BJ (cell line): ENCODE data around the gene PLA2G15. TPM values are rescaled to one million over a fixed set of nuclear protein-coding genes. Genes with fewer than 3 reads are reported as not detected.

Source experiments
- CTCF ChIA-PET: fragments of 350-600 bp; formaldehyde crosslinking; extraction: SDS; loops from one replicate; lab custom pipeline; 2021; ENCODE audit warnings: antibody characterized with exemption, inconsistent platforms; lab: Yijun Ruan, JAX
- POLR2A ChIA-PET: fragments of 300-600 bp; sonication (Branson Sonifier 250); formaldehyde crosslinking; extraction: SDS; loops from one replicate; lab custom pipeline; 2021; ENCODE audit warnings: antibody characterized with exemption; lab: Charles Lee
- DNase-seq: peaks from one replicate; pipeline ENCODE4 v3.0.0-alpha.2; 2011; ENCODE audit warnings: low read depth
- H3K27me3 ChIP-seq: 2 replicates; pipeline ENCODE4 v1.6.0; 2011; ENCODE audit warnings: low read length; ENCODE audit not compliant: control insufficient read depth, insufficient read depth
- H3K36me3 ChIP-seq: 2 replicates; pipeline ENCODE4 v1.5.1; 2011; ENCODE audit warnings: low read length; ENCODE audit not compliant: control insufficient read depth, insufficient read depth
- H3K4me3 ChIP-seq: 2 replicates; pipeline ENCODE4 v1.5.1; 2011; ENCODE audit warnings: low read depth, mild to moderate bottlenecking, control low read depth, low read length
- CTCF ChIP-seq: IDR thresholded peaks from 2 replicates; pipeline ENCODE4 v1.5.1; 2011; ENCODE audit warnings: low read depth, mild to moderate bottlenecking, control low read depth, inconsistent platforms, low read length, moderate library complexity; ENCODE audit not compliant: insufficient read depth
- polyA plus RNA-seq: library from polyadenylated mRNA; depleted of rRNA; stranded (reverse); fragments of >200 nt; gene quantifications from 2 replicates; pipeline ENCODE4 v1.2.3, GENCODE V29; 2011

The PLA2G15 gene
- polyA plus RNA-seq, 1 experiment: 39.2 TPM

- Histone ChIP-seq H3K27me3 (no peaks in the 10 kb centered on the region), H3K4me3 (peak overlapping the region; percentile 92), H3K36me3 (peaks cover 5% of the 10 kb centered on the region; the same call in 1 of the 2 replicates)
- TF ChIP-seq CTCF: no peak
- DNase-seq: no peak
- POLR2A ChIA-PET: interaction anchor here (1.3 kb wide), 1 partner anchor 13 kb away, joined by 7 read pairs; no protein-coding TSS in a partner anchor
- CTCF ChIA-PET: interaction anchor here (0.9 to 3.9 kb wide), 7 partner anchors 13 to 276 kb away, joined by 3 to 27 read pairs (median 4); partner anchors contain the start of gene SLC7A6
These were observed 681 bp upstream of the PLA2G15 start for GRCh38 chr16:68244481-68244902.

DNA sequence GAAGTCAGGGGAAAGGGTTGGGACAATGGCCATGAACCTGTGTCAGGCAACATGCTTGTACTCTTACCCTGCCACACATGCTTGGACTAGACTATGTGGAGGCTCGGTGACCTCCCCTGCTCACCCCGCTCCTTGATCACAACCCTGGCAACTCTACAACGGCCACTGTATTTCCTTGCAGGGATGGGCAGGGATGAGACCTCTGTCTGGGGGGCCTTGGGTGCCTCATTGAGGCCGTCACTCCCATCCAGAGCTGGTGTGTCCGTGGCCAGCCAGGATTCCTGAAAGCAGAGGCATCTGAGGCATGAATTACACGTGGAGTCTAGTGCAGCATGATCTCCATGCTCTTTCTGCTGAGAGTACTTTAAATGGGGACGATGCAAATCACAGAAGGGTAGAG, 948 bp downstream of the PLA2G15 start:
- no peak for DNase-seq
- POLR2A ChIA-PET: no interaction called here

DNA sequence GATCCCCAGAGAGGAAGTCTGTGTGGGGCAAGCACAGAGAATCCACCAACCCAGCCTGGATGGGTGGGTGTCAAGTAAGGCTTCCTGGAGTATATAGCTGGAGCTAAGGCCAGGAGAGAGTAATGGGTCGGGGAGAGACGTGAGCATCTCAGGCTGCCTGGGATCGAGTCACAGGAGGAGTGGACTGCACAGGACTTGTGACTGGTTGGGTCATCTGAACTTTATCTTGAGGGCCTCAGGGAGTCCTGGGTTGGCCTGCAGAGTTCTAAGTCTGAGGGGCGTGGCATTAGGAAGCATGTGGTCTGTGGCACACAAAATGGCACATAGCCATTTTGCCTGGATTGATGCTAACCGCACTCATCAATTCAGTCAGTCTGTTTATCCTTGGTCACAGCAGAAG, 1.5 kb downstream of the PLA2G15 start:
- H3K36me3 ChIP-seq: peaks cover 7% of the 10 kb centered on the region; the same call in 1 of the 2 replicates
- ChIA-PET POLR2A (no interaction called here), CTCF (interaction anchor here (3.8 to 3.9 kb wide), 2 partner anchors 15 to 82 kb away, joined by 20 to 27 read pairs; no protein-coding TSS in a partner anchor)
- H3K27me3 ChIP-seq: no peaks in the 10 kb centered on the region
- TF ChIP-seq CTCF: no peak
- no peak for DNase-seq
- no peak overlapping the region for H3K4me3 ChIP-seq

More for the DNA sequence above, 948 bp downstream of the PLA2G15 start:
- Histone ChIP-seq H3K36me3 (peaks cover 7% of the 10 kb centered on the region; the same call in 1 of the 2 replicates), H3K4me3 (peak overlapping the region; percentile 92), H3K27me3 (no peaks in the 10 kb centered on the region)
- TF ChIP-seq CTCF: no peak
- CTCF ChIA-PET: interaction anchor here (2.5 to 3.9 kb wide), 3 partner anchors 15 to 82 kb away, joined by 11 to 27 read pairs (median 20); partner anchors contain the start of gene SLC7A6

GRCh38 chr16:68247400-68247799, 2.2 kb downstream of the PLA2G15 start:
- H3K4me3 ChIP-seq: no peak overlapping the region
- ChIA-PET CTCF (interaction anchor here (1.1 to 3.9 kb wide), 3 partner anchors 14 to 81 kb away, joined by 3 to 27 read pairs (median 20); no protein-coding TSS in a partner anchor), POLR2A (no interaction called here)
- no peak for DNase-seq
- peaks cover 7% of the 10 kb centered on the region; the same call in 1 of the 2 replicates for H3K36me3 ChIP-seq
- TF ChIP-seq CTCF: no peak
- no peaks in the 10 kb centered on the region for H3K27me3 ChIP-seq

DNA sequence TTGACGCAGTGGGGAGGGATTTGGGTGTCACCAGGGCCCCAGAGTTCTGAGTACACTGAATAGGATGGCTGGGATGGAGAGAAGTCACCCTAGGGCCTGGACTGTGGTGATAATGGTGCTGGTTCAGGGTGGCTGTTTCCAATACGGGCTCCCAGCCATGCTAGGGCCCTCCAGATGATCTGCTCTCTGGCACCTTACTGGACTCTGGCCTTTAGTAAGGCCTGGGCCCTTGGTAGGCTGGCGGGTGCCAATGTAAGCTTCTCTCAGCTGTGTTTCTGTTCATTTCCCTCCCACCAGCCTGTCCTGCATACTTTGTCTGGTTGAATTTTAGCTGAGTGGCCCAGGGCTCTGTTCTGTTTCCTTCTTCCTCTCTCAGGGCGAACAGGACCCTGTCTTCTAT, 2.8 kb downstream of the PLA2G15 start:
- Histone ChIP-seq H3K27me3 (no peaks in the 10 kb centered on the region), H3K4me3 (no peak overlapping the region), H3K36me3 (peaks cover 7% of the 10 kb centered on the region; the same call in 1 of the 2 replicates)
- no peak for TF ChIP-seq CTCF
- no peak for DNase-seq
- CTCF ChIA-PET: interaction anchor here (1.1 to 1.3 kb wide), 2 partner anchors 10 to 14 kb away, joined by 3 read pairs; no protein-coding TSS in a partner anchor
- POLR2A ChIA-PET: no interaction called here
